ENCODE measurements around the gene THAP4.
"Not testable (repeated sequence)": the region's sequence is repeated elsewhere in the genome, so short reads cannot be mapped to it uniquely, and the experiment has no call there.

GRCh38 chr2:241589863-241590262 lies 47.1 kb downstream of the THAP4 start:
- TF ChIP-seq, protein P1, sequence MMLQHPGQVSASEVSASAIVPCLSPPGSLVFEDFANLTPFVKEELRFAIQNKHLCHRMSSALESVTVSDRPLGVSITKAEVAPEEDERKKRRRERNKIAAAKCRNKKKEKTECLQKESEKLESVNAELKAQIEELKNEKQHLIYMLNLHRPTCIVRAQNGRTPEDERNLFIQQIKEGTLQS (IDR thresholded peaks at IDR 0.05) = not testable (repeated sequence)
- not testable (repeated sequence) for TF ChIP-seq CTCF (IDR thresholded peaks at IDR 0.05 in 2 of 3, conservative IDR thresholded peaks at IDR 0.05 in 1 of 3; ENCODE audit: borderline replicate concordance in 1 of 3, insufficient read depth in 1 of 3, low read depth in 2 of 3, low read length in 2 of 3); POLR2A (IDR thresholded peaks at IDR 0.05; ENCODE audit: borderline replicate concordance, extremely low read depth, insufficient read depth, insufficient read length)

All from HCT116 (cell line).